K562 (cell line): Measurements from ENCODE around the gene SSR2. TPM values are rescaled to one million over a fixed set of nuclear protein-coding genes. Genes with fewer than 3 reads are reported as not detected.

ENCODE experiments used
- CCNT2 ChIP-seq: IDR thresholded peaks from 2 replicates; pipeline ENCODE4 v1.6.1; 2011; ENCODE audit warnings: borderline replicate concordance, low read depth, mild to moderate bottlenecking, moderate library complexity, mixed read lengths, low read length; ENCODE audit not compliant: insufficient read length; ENCODE audit errors: extremely low read depth
- E2F6 ChIP-seq, 2 experiments: IDR thresholded peaks; 2 replicates each; pipeline ENCODE4 v1.6.1; 2011; ENCODE audit warnings: borderline replicate concordance in 1 of 2, control low read depth in 1 of 2, low read depth in 1 of 2, low read length in 1 of 2, mild to moderate bottlenecking in 1 of 2, mixed read lengths in 1 of 2, moderate library complexity in 1 of 2; ENCODE audit not compliant: insufficient read depth in 1 of 2, insufficient read length in 1 of 2, poor library complexity in 1 of 2, severe bottlenecking in 1 of 2; ENCODE audit errors: extremely low read depth in 1 of 2
- HIVEP1 ChIP-seq: fragments of 250-450 bp; sonication (Bioruptor Pico); IDR thresholded peaks from 2 replicates; pipeline ENCODE4 v1.4.0; 2020; ENCODE audit warnings: mild to moderate bottlenecking
- KLF1 ChIP-seq: fragments of 450-650 bp; IDR thresholded peaks from 2 replicates; pipeline ENCODE4 v1.6.1; 2016; ENCODE audit warnings: missing genetic modification characterization, missing compliant biosample characterization
- MED1 ChIP-seq: sonication (generic); formaldehyde crosslinking; IDR thresholded peaks from 2 replicates; pipeline ENCODE4 v1.8.1; 2023; ENCODE audit warnings: missing genetic modification reagents, borderline replicate concordance
- MTF1 ChIP-seq: fragments of 250-450 bp; sonication (Bioruptor Pico); IDR thresholded peaks from 2 replicates; pipeline ENCODE4 v1.9.0; 2021; ENCODE audit warnings: moderate library complexity, mild to moderate bottlenecking, inconsistent platforms, borderline replicate concordance
- PHF8 ChIP-seq: fragments of 200-600 bp; sonication (generic); IDR thresholded peaks from 2 replicates; pipeline ENCODE4 v1.6.1; 2012; ENCODE audit warnings: mixed run types, mild to moderate bottlenecking, inconsistent platforms, low read length, moderate library complexity, borderline replicate concordance
- POLR2B ChIP-seq: fragments of 450-650 bp; IDR thresholded peaks from 2 replicates; pipeline ENCODE4 v1.6.1; 2018; ENCODE audit warnings: low read depth; ENCODE audit not compliant: partially characterized antibody
- STAT6 ChIP-seq: sonication (generic); formaldehyde crosslinking; IDR thresholded peaks from 2 replicates; pipeline ENCODE4 v1.8.1; 2023; ENCODE audit warnings: mild to moderate bottlenecking, missing genetic modification reagents
- THRB ChIP-seq: fragments of 450-650 bp; formaldehyde crosslinking; conservative IDR thresholded peaks from 2 replicates; pipeline ENCODE4 v1.4.0; 2022; ENCODE audit warnings: mild to moderate bottlenecking, missing genetic modification characterization
- WHSC1 ChIP-seq: IDR thresholded peaks from one replicate; pipeline ENCODE4 v1.6.1; 2012; ENCODE audit warnings: low read length, control low read depth, inconsistent platforms
- ZBTB34 ChIP-seq: fragments of 250-450 bp; sonication (Bioruptor Pico); IDR thresholded peaks from 2 replicates; pipeline ENCODE4 v1.8.0; 2021; ENCODE audit warnings: mild to moderate bottlenecking, moderate library complexity
- ZC3H4 ChIP-seq: sonication (generic); formaldehyde crosslinking; IDR thresholded peaks from 2 replicates; pipeline ENCODE4 v1.9.0; 2021; ENCODE audit warnings: missing genetic modification reagents, borderline replicate concordance
- ZNF408 ChIP-seq: fragments of 250-450 bp; sonication (Bioruptor Pico); IDR thresholded peaks from 2 replicates; pipeline ENCODE4 v1.4.0; 2020; ENCODE audit warnings: low read depth, mild to moderate bottlenecking, moderate library complexity
- ZNF518B ChIP-seq: fragments of 250-450 bp; sonication (Bioruptor Pico); IDR thresholded peaks from 2 replicates; pipeline ENCODE4 v1.5.0; 2021; ENCODE audit warnings: mild to moderate bottlenecking, moderate library complexity
- polyA plus RNA-seq, 8 experiments: library from polyadenylated mRNA; depleted of rRNA in 4 of 8; stranded (reverse) in 5 of 8; unstranded in 3 of 8; fragments of >200 nt; fragmentation: Nextera tagmentation in 2 of 8; fragmentation: Illumina TruSeq in 1 of 8; extraction: Ambion mirVana in 2 of 8; extraction: Trizol in 1 of 8; gene quantifications; 2 replicates each; pipeline versions ENCODE4 v1.2.1 to v1.2.3, GENCODE V29; 2011 to 2014; ENCODE audit warnings: inconsistent platforms in 1 of 8, missing spikeins in 1 of 8
- total RNA-seq, 7 experiments: library from RNA; depleted of rRNA in 6 of 7; stranded (reverse); fragments of >200 nt in 6 of 7; fragmentation: Illumina TruSeq in 2 of 7; extraction: Trizol in 2 of 7; gene quantifications; 2 replicates each; pipeline versions ENCODE4 v1.2.1 to v1.2.3, GENCODE V29; 2011 to 2021; ENCODE audit warnings: low replicate concordance in 1 of 7

Gene SSR2
- total and polyA plus RNA-seq, 9 of the 15 experiments (the other 6 are each of a cell fraction or from before 2014, with no cell fraction given) = 161 to 411 (median 240) TPM

- no peak for TF ChIP-seq STAT6 (CRISPR knock-in tag)
- TF ChIP-seq ZNF408 (CRISPR knock-in tag) = no peak
- TF ChIP-seq HIVEP1 (CRISPR knock-in tag) = no peak
- TF ChIP-seq CCNT2 = peak; percentile 42
- TF ChIP-seq PHF8 = peak; percentile 31; the same call in 1 of the 2 replicates
- TF ChIP-seq MED1 (CRISPR knock-in tag) = no peak
- TF ChIP-seq E2F6 (IDR thresholded peaks at IDR 0.05; ENCODE audit: borderline replicate concordance in 1 of 2, extremely low read depth in 1 of 2, insufficient read depth in 1 of 2, insufficient read length in 1 of 2, low read depth in 1 of 2, low read length in 1 of 2, poor library complexity in 1 of 2, severe bottlenecking in 1 of 2) = no peak
- TF ChIP-seq ZNF518B = no peak
- TF ChIP-seq POLR2B = peak; percentile 35
- TF ChIP-seq WHSC1 = no peak
- no peak for TF ChIP-seq ZBTB34 (CRISPR knock-in tag)
- TF ChIP-seq MTF1 (CRISPR knock-in tag) = no peak
- TF ChIP-seq KLF1 (tag) = no peak
- TF ChIP-seq THRB = no peak
- TF ChIP-seq ZC3H4 = no peak
Measured at GRCh38 chr1:155976062-155976912, 44.5 kb downstream of the SSR2 start (continued).
